Chondrocyte (in vitro differentiated cells): ENCODE data around the gene THBS4. TPM values are rescaled to one million over a fixed set of nuclear protein-coding genes. Genes with fewer than 3 reads are reported as not detected.

Experiments used
- DNase-seq: peaks from one replicate; pipeline ENCODE4 v3.0.0; 2021; ENCODE audit warnings: mixed read lengths, low spot score
- H3K27ac Mint-ChIP-seq: one replicate; pipeline ENCODE4 v1.8.0; 2021; ENCODE audit warnings: mild to moderate bottlenecking, moderate library complexity, mixed read lengths; ENCODE audit not compliant: unreplicated experiment
- H3K27me3 Mint-ChIP-seq: 2 replicates; pipeline ENCODE4 v1.8.0; 2021; ENCODE audit warnings: low read depth, mixed read lengths
- H3K36me3 Mint-ChIP-seq: 2 replicates; pipeline ENCODE4 v1.8.0; 2021; ENCODE audit warnings: low read depth, mixed read lengths
- H3K4me1 Mint-ChIP-seq: 2 replicates; pipeline ENCODE4 v1.8.0; 2021; ENCODE audit warnings: low read depth, mild to moderate bottlenecking, mixed read lengths
- H3K4me3 Mint-ChIP-seq: one replicate; pipeline ENCODE4 v1.8.0; 2021; ENCODE audit warnings: mild to moderate bottlenecking, moderate library complexity, mixed read lengths; ENCODE audit not compliant: unreplicated experiment
- H3K9me3 Mint-ChIP-seq: 2 replicates; pipeline ENCODE4 v1.8.0; 2021; ENCODE audit warnings: low read depth, mixed read lengths
- CTCF ChIP-seq: fragments of 200-600 bp; sonication (generic); IDR thresholded peaks from 2 replicates; pipeline ENCODE4 v1.5.0; 2021; ENCODE audit warnings: antibody characterized with exemption, mild to moderate bottlenecking, moderate library complexity
- total RNA-seq: library from RNA; stranded (reverse); gene quantifications from 3 replicates; pipeline ENCODE4 v1.2.1, GENCODE V29; 2021

THBS4 gene
- total RNA-seq, 1 donor from 2014 or later, result 0.75 TPM

- peaks cover 2% of the 10 kb centered on the region for H3K9me3 Mint-ChIP-seq
- H3K27me3 Mint-ChIP-seq, result peaks cover 74% of the 10 kb centered on the region
- H3K27ac Mint-ChIP-seq, result no peak overlapping the region
- H3K4me3 Mint-ChIP-seq, result peak overlapping the region; percentile 41
- TF ChIP-seq CTCF, result no peak
- DNase-seq, result no peak
- peaks cover 6% of the 10 kb centered on the region for H3K36me3 Mint-ChIP-seq
- H3K4me1 Mint-ChIP-seq, result peaks cover 9% of the 10 kb centered on the region
These were observed 691 bp downstream of the THBS4 start for GRCh38 chr5:80035839-80036238.

GRCh38 chr5:80036615-80037014 is 1.5 kb downstream of the THBS4 start:
- Mint-ChIP-seq H3K27ac (no peak overlapping the region), H3K36me3 (peaks cover 6% of the 10 kb centered on the region), H3K4me1 (peaks cover 9% of the 10 kb centered on the region), H3K27me3 (peaks cover 74% of the 10 kb centered on the region), H3K4me3 (no peak overlapping the region), H3K9me3 (peaks cover 2% of the 10 kb centered on the region)
- no peak for DNase-seq
- TF ChIP-seq CTCF, result no peak

GRCh38 chr5:80037366-80037765 is 2.2 kb downstream of the THBS4 start:
- Mint-ChIP-seq H3K27ac (no peak overlapping the region), H3K36me3 (peaks cover 6% of the 10 kb centered on the region), H3K4me1 (peaks cover 9% of the 10 kb centered on the region), H3K4me3 (no peak overlapping the region), H3K27me3 (peaks cover 74% of the 10 kb centered on the region), H3K9me3 (peaks cover 2% of the 10 kb centered on the region)
- TF ChIP-seq CTCF, result no peak
- no peak for DNase-seq

GRCh38 chr5:80039650-80040049 is 4.5 kb downstream of the THBS4 start:
- no peak for DNase-seq
- Mint-ChIP-seq H3K4me1 (peaks cover 7% of the 10 kb centered on the region), H3K9me3 (peaks cover 2% of the 10 kb centered on the region), H3K36me3 (peaks cover 4% of the 10 kb centered on the region), H3K27ac (no peak overlapping the region), H3K4me3 (no peak overlapping the region), H3K27me3 (peaks cover 63% of the 10 kb centered on the region)
- TF ChIP-seq CTCF, result no peak

GRCh38 chr5:80041527-80041926 is 6.4 kb downstream of the THBS4 start:
- peaks cover 55% of the 10 kb centered on the region for H3K27me3 Mint-ChIP-seq
- peaks cover 2% of the 10 kb centered on the region for H3K36me3 Mint-ChIP-seq
- no peak for TF ChIP-seq CTCF
- no peaks in the 10 kb centered on the region for H3K4me1 Mint-ChIP-seq
- no peak for DNase-seq
- no peak overlapping the region for H3K27ac Mint-ChIP-seq
- H3K9me3 Mint-ChIP-seq, result peaks cover 2% of the 10 kb centered on the region
- no peak overlapping the region for H3K4me3 Mint-ChIP-seq
